Hepatocyte (in vitro differentiated cells): Measurements from ENCODE around the gene XYLT1.

ENCODE experiments used
- EZH2 ChIP-seq: fragments of 200-600 bp; sonication (generic); IDR thresholded peaks from 2 replicates; pipeline ENCODE4 v1.6.1; 2016; ENCODE audit warnings: antibody characterized with exemption, mild to moderate bottlenecking, borderline replicate concordance
- TF ChIP-seq, protein P1 (sequence below): fragments of 200-600 bp; sonication (generic); IDR thresholded peaks from 2 replicates; pipeline ENCODE4 v1.5.1; 2016; ENCODE audit warnings: antibody characterized with exemption, mild to moderate bottlenecking; ENCODE audit not compliant: poor library complexity

DNA sequence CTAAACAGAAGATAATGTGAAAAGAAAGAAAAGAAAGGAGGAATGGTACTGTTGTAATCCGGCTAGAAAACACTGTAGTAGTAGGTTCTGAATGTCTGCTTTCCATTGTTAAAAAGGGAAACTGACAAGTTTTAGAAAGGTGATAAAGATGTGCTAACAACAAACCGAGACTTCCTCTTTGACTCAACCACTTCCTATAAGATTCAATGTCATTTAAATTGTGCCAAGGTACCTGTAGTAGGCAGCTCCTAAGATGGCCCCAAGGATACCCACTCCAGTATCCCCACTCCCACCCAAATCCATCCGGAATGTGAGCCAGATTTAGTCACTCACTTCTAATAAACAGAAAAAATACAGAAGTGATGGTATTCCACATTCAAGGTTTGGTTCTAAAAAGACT is 31.2 kb downstream of the XYLT1 start:
- TF ChIP-seq, protein P1, sequence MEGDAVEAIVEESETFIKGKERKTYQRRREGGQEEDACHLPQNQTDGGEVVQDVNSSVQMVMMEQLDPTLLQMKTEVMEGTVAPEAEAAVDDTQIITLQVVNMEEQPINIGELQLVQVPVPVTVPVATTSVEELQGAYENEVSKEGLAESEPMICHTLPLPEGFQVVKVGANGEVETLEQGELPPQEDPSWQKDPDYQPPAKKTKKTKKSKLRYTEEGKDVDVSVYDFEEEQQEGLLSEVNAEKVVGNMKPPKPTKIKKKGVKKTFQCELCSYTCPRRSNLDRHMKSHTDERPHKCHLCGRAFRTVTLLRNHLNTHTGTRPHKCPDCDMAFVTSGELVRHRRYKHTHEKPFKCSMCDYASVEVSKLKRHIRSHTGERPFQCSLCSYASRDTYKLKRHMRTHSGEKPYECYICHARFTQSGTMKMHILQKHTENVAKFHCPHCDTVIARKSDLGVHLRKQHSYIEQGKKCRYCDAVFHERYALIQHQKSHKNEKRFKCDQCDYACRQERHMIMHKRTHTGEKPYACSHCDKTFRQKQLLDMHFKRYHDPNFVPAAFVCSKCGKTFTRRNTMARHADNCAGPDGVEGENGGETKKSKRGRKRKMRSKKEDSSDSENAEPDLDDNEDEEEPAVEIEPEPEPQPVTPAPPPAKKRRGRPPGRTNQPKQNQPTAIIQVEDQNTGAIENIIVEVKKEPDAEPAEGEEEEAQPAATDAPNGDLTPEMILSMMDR: no peak
- no peak for TF ChIP-seq EZH2
